Measurements from ENCODE around the gene SPTBN1.

Gene SPTBN1

GRCh38 chr2:54422072-54422581 is 34.0 kb upstream of the SPTBN1 start:
- ChIA-PET CTCF (no interaction called here), POLR2A (no interaction called here)
- no peak for TF ChIP-seq L3MBTL2 (conservative IDR thresholded peaks at IDR 0.05)
- TF ChIP-seq SUZ12 (IDR thresholded peaks at IDR 0.05), result no peak
- TF ChIP-seq HDGF (IDR thresholded peaks at IDR 0.05; ENCODE audit: borderline replicate concordance), result no peak
- no peak for TF ChIP-seq FOXA1 (IDR thresholded peaks at IDR 0.05)
- no peak for TF ChIP-seq CTBP1 (IDR thresholded peaks at IDR 0.05; ENCODE audit: borderline replicate concordance)
- no peak for TF ChIP-seq FOXM1 (IDR thresholded peaks at IDR 0.05; ENCODE audit: borderline replicate concordance)
- no peak for TF ChIP-seq NFRKB (IDR thresholded peaks at IDR 0.05)
- TF ChIP-seq FOXK2 (IDR thresholded peaks at IDR 0.05), result no peak
- no peak for TF ChIP-seq ARNT (IDR thresholded peaks at IDR 0.05)
- TF ChIP-seq, protein P1, sequence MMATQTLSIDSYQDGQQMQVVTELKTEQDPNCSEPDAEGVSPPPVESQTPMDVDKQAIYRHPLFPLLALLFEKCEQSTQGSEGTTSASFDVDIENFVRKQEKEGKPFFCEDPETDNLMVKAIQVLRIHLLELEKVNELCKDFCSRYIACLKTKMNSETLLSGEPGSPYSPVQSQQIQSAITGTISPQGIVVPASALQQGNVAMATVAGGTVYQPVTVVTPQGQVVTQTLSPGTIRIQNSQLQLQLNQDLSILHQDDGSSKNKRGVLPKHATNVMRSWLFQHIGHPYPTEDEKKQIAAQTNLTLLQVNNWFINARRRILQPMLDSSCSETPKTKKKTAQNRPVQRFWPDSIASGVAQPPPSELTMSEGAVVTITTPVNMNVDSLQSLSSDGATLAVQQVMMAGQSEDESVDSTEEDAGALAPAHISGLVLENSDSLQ (IDR thresholded peaks at IDR 0.05), result no peak
- TF ChIP-seq BHLHE40 (IDR thresholded peaks at IDR 0.05; ENCODE audit: borderline replicate concordance), result no peak
- TF ChIP-seq ELF4 (IDR thresholded peaks at IDR 0.05), result no peak
- no peak for TF ChIP-seq SP1 (IDR thresholded peaks at IDR 0.05)
- TF ChIP-seq LEF1 (IDR thresholded peaks at IDR 0.05; ENCODE audit: borderline replicate concordance), result no peak
- TF ChIP-seq TARDBP (IDR thresholded peaks at IDR 0.05), result no peak
- DNase-seq (ENCODE audit: extremely low spot score), result no peak

DNA sequence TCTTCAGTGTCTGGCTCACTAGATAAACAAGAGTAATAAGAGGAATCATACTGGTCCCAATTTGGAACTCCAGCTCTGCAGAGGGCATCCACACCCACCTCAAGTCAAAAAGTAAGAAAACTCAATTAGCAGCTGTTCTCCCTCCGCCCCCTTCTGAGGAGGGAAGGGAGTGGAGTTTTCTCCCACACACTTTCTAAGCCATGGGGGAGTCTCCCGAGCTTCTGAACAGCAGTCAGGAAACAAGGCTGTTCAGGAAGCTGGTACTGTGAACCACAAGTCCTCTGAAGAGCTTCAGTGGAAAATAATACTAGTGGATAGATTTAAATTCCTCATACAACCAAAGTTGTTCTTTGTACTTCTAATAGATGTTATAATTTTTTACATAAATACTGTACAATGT is 32.9 kb upstream of the SPTBN1 start:
- CTCF ChIA-PET, result no interaction called here
- TF ChIP-seq HDGF (IDR thresholded peaks at IDR 0.05; ENCODE audit: borderline replicate concordance), result no peak
- TF ChIP-seq L3MBTL2 (conservative IDR thresholded peaks at IDR 0.05), result no peak
- TF ChIP-seq ARNT (IDR thresholded peaks at IDR 0.05), result no peak
- no peak for TF ChIP-seq FOXM1 (IDR thresholded peaks at IDR 0.05; ENCODE audit: borderline replicate concordance)
- TF ChIP-seq ELF4 (IDR thresholded peaks at IDR 0.05), result no peak
- TF ChIP-seq NFRKB (IDR thresholded peaks at IDR 0.05), result no peak
- no peak for TF ChIP-seq CTBP1 (IDR thresholded peaks at IDR 0.05; ENCODE audit: borderline replicate concordance)
- no peak for TF ChIP-seq SP1 (IDR thresholded peaks at IDR 0.05)
- TF ChIP-seq, protein P1 (IDR thresholded peaks at IDR 0.05), result no peak
- TF ChIP-seq BHLHE40 (IDR thresholded peaks at IDR 0.05; ENCODE audit: borderline replicate concordance), result no peak
- TF ChIP-seq ZNF384 (IDR thresholded peaks at IDR 0.05), result no peak
- no peak for TF ChIP-seq FOXA1 (IDR thresholded peaks at IDR 0.05)
- TF ChIP-seq TARDBP (IDR thresholded peaks at IDR 0.05), result no peak
- POLR2A ChIA-PET, result no interaction called here
- no peak for DNase-seq (ENCODE audit: extremely low spot score)

DNA sequence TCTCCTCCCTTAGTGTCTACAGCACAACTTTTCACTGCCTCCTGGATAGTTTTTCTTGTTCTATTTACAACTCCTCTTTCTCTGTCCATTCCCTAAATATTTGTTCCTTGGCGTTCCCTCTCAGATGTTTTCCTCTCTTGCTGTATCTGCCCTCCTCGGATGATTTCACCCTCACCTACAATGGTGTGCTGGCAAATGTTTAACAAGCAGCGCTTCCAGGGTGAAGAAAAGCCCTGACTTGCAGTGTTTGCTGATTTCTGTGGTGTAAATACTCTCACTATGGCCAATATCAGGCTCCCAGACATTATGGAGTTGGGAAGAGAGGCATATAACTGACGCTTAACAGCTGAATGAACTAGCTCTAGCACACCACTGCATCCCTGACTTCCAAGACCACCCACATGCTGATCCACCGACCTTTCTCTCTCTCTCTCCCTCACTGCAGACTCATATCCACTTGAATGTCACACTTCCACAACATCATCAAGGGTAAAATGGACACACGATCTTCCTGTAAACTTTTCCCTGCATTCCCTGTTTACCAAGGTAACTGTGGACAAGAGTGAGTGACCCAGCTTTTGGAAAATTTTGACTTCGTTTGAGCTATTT is 31.5 kb upstream of the SPTBN1 start:
- CTCF ChIA-PET, result no interaction called here
- POLR2A ChIA-PET, result no interaction called here
- no peak for DNase-seq (ENCODE audit: extremely low spot score)
- TF ChIP-seq FOXK2 (IDR thresholded peaks at IDR 0.05), result no peak
- no peak for TF ChIP-seq BHLHE40 (IDR thresholded peaks at IDR 0.05; ENCODE audit: borderline replicate concordance)
- TF ChIP-seq ELF4 (IDR thresholded peaks at IDR 0.05), result no peak
- TF ChIP-seq TARDBP (IDR thresholded peaks at IDR 0.05), result no peak
- TF ChIP-seq L3MBTL2 (conservative IDR thresholded peaks at IDR 0.05), result no peak
- TF ChIP-seq FOXA1 (IDR thresholded peaks at IDR 0.05), result no peak
- no peak for TF ChIP-seq SP1 (IDR thresholded peaks at IDR 0.05)
- no peak for TF ChIP-seq NFRKB (IDR thresholded peaks at IDR 0.05)
- TF ChIP-seq ZNF384 (IDR thresholded peaks at IDR 0.05), result no peak
- no peak for TF ChIP-seq FOXM1 (IDR thresholded peaks at IDR 0.05; ENCODE audit: borderline replicate concordance)
- TF ChIP-seq CTBP1 (IDR thresholded peaks at IDR 0.05; ENCODE audit: borderline replicate concordance), result no peak
- TF ChIP-seq, protein P1 (IDR thresholded peaks at IDR 0.05), result no peak
- TF ChIP-seq HDGF (IDR thresholded peaks at IDR 0.05; ENCODE audit: borderline replicate concordance), result no peak
- TF ChIP-seq SUZ12 (IDR thresholded peaks at IDR 0.05), result no peak
- no peak for TF ChIP-seq LEF1 (IDR thresholded peaks at IDR 0.05; ENCODE audit: borderline replicate concordance)
- no peak for TF ChIP-seq ARNT (IDR thresholded peaks at IDR 0.05)

DNA sequence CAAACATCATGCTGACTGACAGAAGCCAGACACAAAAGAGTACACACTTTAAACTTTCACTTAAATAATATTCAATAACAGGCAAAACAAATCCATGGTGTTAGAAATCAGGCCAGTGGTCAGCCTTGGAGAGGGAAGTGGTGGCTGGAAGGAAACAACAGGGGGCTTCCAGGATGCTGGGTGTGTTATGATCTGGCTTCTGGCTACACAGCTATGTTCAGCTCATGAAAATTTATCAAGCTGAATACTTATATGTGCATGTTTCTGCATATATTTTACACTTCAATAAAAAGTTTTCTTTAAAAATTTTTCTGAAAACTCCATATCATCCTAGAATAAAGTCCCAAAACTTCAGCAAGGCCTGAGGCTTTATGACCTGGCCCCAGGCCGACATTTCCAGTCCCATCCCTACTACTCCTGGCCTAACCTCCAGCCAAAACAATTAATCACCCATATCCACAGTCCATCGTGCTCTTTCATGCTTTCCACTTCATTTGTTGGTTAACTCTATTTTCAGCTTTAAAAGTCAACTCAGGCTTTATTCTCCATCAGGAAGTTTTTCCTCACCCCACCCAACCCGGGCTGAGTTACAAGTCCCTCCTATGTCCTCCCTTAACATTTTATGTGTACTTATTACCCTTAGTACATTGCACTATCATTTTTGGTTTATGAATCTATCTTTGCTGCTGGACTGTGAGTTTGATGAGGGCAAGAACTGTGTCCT is 27.9 kb upstream of the SPTBN1 start:
- TF ChIP-seq CTBP1 (IDR thresholded peaks at IDR 0.05; ENCODE audit: borderline replicate concordance) (no peak), SUZ12 (IDR thresholded peaks at IDR 0.05) (no peak), ZNF384 (IDR thresholded peaks at IDR 0.05) (no peak), HDGF (IDR thresholded peaks at IDR 0.05; ENCODE audit: borderline replicate concordance) (no peak), SP1 (IDR thresholded peaks at IDR 0.05) (no peak), L3MBTL2 (conservative IDR thresholded peaks at IDR 0.05) (no peak)
- TF ChIP-seq, protein P1 (IDR thresholded peaks at IDR 0.05), result no peak
- POLR2A ChIA-PET, result no interaction called here
- CTCF ChIA-PET, result no interaction called here
- no peak for DNase-seq (ENCODE audit: extremely low spot score)

DNA sequence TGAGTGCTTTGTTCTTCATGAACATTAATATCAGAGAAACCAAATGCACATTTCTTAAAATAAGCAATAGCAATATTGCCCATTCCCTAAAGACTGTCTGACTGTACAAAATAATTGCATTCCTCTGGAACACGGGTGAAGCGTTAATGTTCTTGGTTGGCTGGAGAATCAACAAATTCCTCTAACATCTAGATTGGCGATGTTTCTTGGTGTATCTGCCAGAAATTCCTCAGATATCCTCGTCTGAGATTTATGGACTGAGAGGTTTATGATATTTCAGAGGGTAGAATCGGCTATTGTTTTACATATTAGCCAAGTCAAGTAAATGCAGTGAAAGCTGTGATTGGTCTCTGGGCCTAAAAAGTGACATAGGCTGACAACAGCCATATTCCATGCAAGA is 27.1 kb upstream of the SPTBN1 start:
- no peak for DNase-seq (ENCODE audit: extremely low spot score)
- ChIA-PET CTCF (no interaction called here), POLR2A (no interaction called here)
- TF ChIP-seq FOXK2 (IDR thresholded peaks at IDR 0.05), result no peak
- no peak for TF ChIP-seq SUZ12 (IDR thresholded peaks at IDR 0.05)
- no peak for TF ChIP-seq TARDBP (IDR thresholded peaks at IDR 0.05)
- TF ChIP-seq L3MBTL2 (conservative IDR thresholded peaks at IDR 0.05), result no peak
- TF ChIP-seq, protein P1 (IDR thresholded peaks at IDR 0.05), result no peak
- TF ChIP-seq FOXM1 (IDR thresholded peaks at IDR 0.05; ENCODE audit: borderline replicate concordance), result no peak
- no peak for TF ChIP-seq SP1 (IDR thresholded peaks at IDR 0.05)
- no peak for TF ChIP-seq HDGF (IDR thresholded peaks at IDR 0.05; ENCODE audit: borderline replicate concordance)
- TF ChIP-seq ARNT (IDR thresholded peaks at IDR 0.05), result no peak
- no peak for TF ChIP-seq CTBP1 (IDR thresholded peaks at IDR 0.05; ENCODE audit: borderline replicate concordance)
- no peak for TF ChIP-seq BHLHE40 (IDR thresholded peaks at IDR 0.05; ENCODE audit: borderline replicate concordance)
- TF ChIP-seq LEF1 (IDR thresholded peaks at IDR 0.05; ENCODE audit: borderline replicate concordance), result no peak

Measured in HEK293T (cell line).